ENCODE measurements around the gene TBCK. TPM values are rescaled to one million over a fixed set of nuclear protein-coding genes. Genes with fewer than 3 reads are reported as not detected.

Gene TBCK
- polyA plus RNA-seq, 1 of the 3 experiments (the other 2 are of a cell fraction), result 14.6 TPM

DNA sequence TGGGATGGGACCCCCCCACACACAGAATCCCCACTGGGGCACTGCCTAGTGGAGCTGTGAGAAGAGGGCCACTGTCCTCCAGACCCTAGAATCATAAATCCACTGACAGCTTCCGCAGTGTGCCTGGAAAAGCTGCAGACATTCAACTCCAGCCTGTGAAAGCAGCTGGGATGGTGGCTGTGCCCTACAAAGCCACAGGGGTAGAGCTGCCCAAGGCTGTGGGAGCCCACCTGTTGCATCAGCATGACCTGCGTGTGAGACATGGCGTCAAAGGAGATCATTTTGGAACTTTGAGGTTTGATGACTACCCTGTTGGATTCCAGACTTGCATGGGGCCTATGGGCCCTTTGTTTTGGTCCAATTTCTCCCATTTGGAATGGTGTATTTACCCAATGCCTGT, 22.7 kb upstream of the TBCK start:
- H3K36me3 ChIP-seq (replicated peaks in 1 of 2; ENCODE audit: control insufficient read depth in 1 of 2, insufficient read depth in 2 of 2, low read length in 1 of 2), result peaks cover 39 to 74% of the 10 kb centered on the region in 2 experiments
- H3K27me3 ChIP-seq (ENCODE audit: insufficient read depth), result no peaks in the 10 kb centered on the region
- no peak overlapping the region for H3K27ac ChIP-seq (ENCODE audit: low read depth in 2 of 2, low read length in 1 of 2)
- H3F3A ChIP-seq (replicated peaks; ENCODE audit: insufficient read depth), result peaks cover 18% of the 10 kb centered on the region
- H3K9me2 ChIP-seq, result no peaks in the 10 kb centered on the region
- no peaks in the 10 kb centered on the region for H4K20me1 ChIP-seq (ENCODE audit: insufficient read depth)
- CTCF ChIA-PET, result interaction anchor here (0.7 to 1.0 kb wide), 2 partner anchors 9 to 12 kb away, joined by 3 read pairs; no protein-coding TSS in a partner anchor
- H3K4me2 ChIP-seq, result no peak overlapping the region
- H3K79me2 ChIP-seq (ENCODE audit: insufficient read depth), result peaks cover 36% of the 10 kb centered on the region; the same call in 1 of the 2 replicates
- POLR2A ChIA-PET, result no interaction called here
- H2AFZ ChIP-seq (ENCODE audit: low read depth), result no peak overlapping the region
- H3K9ac ChIP-seq, result no peak overlapping the region
- H3K4me3 ChIP-seq (ENCODE audit: low read depth in 2 of 2, low read length in 1 of 2), result no peak overlapping the region
- no peak for DNase-seq
- H3K4me1 ChIP-seq (ENCODE audit: control insufficient read depth in 1 of 2, insufficient read depth in 2 of 2, low read depth in 1 of 2, low read length in 1 of 2), result no peaks in the 10 kb centered on the region
- TF ChIP-seq ELF1 (IDR thresholded peaks at IDR 0.05) (no peak), NRF1 (IDR thresholded peaks at IDR 0.05; ENCODE audit: low read depth, low read length) (no peak), FOSL2 (IDR thresholded peaks at IDR 0.05; ENCODE audit: borderline replicate concordance, low read depth) (no peak), NFIC (IDR thresholded peaks at IDR 0.05; ENCODE audit: borderline replicate concordance) (no peak)
- TF ChIP-seq, protein P1, sequence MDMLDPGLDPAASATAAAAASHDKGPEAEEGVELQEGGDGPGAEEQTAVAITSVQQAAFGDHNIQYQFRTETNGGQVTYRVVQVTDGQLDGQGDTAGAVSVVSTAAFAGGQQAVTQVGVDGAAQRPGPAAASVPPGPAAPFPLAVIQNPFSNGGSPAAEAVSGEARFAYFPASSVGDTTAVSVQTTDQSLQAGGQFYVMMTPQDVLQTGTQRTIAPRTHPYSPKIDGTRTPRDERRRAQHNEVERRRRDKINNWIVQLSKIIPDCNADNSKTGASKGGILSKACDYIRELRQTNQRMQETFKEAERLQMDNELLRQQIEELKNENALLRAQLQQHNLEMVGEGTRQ (IDR thresholded peaks at IDR 0.05; ENCODE audit: borderline replicate concordance, low read depth, low read length), result no peak
- H3K9me3 ChIP-seq, result 0 out of 2 replicates have a peak, but pooled peaks cover 8% of the 10 kb centered on the region
- WGBS (ENCODE audit: low lambda C conversion rate), result 93% methylated on average over 3 of the region's 3 CpGs

DNA sequence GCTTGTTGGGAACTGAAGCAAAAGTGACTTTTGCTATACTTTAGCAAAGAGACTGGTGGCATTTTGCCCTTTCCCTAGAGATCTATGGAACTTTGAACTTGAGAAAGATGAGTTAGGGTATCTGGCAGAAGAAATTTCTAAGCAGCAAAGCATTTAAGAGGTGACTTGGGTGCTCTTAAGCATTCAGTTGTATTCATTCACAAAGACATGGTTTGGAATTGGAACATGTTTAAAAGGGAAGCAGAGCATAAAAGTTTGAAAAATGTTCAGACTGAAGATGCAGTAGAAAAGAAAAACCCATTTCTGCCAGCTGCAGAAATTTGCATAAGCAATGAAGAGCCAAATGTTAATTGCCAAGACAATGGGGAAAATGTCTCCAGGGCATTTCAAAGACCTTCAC, 21.9 kb upstream of the TBCK start:
- H2AFZ ChIP-seq (ENCODE audit: low read depth), result no peak overlapping the region
- ChIA-PET POLR2A (no interaction called here), CTCF (interaction anchor here (1.0 kb wide), 1 partner anchor 11 kb away, joined by 3 read pairs; no protein-coding TSS in a partner anchor)
- DNase-seq, result no peak
- no peaks in the 10 kb centered on the region; a peak in 1 of 4 replicates for H3K4me1 ChIP-seq (ENCODE audit: control insufficient read depth in 1 of 2, insufficient read depth in 2 of 2, low read depth in 1 of 2, low read length in 1 of 2)
- H3K4me2 ChIP-seq, result no peak overlapping the region
- H3K9me3 ChIP-seq, result 0 out of 2 replicates have a peak, but pooled peaks cover 8% of the 10 kb centered on the region
- no peaks in the 10 kb centered on the region for H3K9me2 ChIP-seq
- peaks cover 46 to 76% of the 10 kb centered on the region in 2 experiments for H3K36me3 ChIP-seq (replicated peaks in 1 of 2; ENCODE audit: control insufficient read depth in 1 of 2, insufficient read depth in 2 of 2, low read length in 1 of 2)
- no peaks in the 10 kb centered on the region for H3K27me3 ChIP-seq (ENCODE audit: insufficient read depth)
- peaks cover 29% of the 10 kb centered on the region; the same call in 1 of the 2 replicates for H3K79me2 ChIP-seq (ENCODE audit: insufficient read depth)
- TF ChIP-seq EZH2phosphoT487 (IDR thresholded peaks at IDR 0.05; ENCODE audit: borderline replicate concordance, low read depth) (no peak), GATA2 (CRISPR knock-in tag; IDR thresholded peaks at IDR 0.05) (no peak), ELF1 (IDR thresholded peaks at IDR 0.05) (no peak), TAF1 (IDR thresholded peaks at IDR 0.05; ENCODE audit: borderline replicate concordance, low read depth, low read length) (no peak), MEF2A (IDR thresholded peaks at IDR 0.05; ENCODE audit: borderline replicate concordance, low read depth) (no peak)
- no peaks in the 10 kb centered on the region for H4K20me1 ChIP-seq (ENCODE audit: insufficient read depth)
- no peak overlapping the region for H3K27ac ChIP-seq (ENCODE audit: low read depth in 2 of 2, low read length in 1 of 2)
- H3F3A ChIP-seq (replicated peaks; ENCODE audit: insufficient read depth), result peaks cover 23% of the 10 kb centered on the region
- no peak overlapping the region for H3K4me3 ChIP-seq (ENCODE audit: low read depth in 2 of 2, low read length in 1 of 2)
- H3K9ac ChIP-seq, result no peak overlapping the region

DNA sequence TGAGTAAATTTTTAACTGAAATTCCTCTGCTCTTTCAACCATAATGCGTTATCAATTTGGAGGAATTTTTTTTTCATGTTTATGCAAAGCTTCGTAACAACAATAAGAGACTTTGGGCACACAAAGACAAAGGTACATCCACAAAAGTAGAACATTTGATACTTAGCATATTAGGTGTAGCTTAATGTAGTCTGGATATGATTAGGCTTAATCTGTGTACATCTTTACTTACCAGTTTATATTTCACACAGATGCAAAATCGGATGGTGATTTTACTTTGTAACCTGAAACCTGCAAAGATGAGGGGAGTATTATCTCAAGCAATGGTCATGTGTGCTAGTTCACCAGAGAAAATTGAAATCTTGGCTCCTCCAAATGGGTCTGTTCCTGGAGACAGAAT, 20.6 kb upstream of the TBCK start:
- CTCF ChIA-PET, result no interaction called here
- Histone ChIP-seq H2AFZ (ENCODE audit: low read depth) (no peak overlapping the region), H3K9me2 (no peaks in the 10 kb centered on the region), H3K4me1 (ENCODE audit: control insufficient read depth in 1 of 2, insufficient read depth in 2 of 2, low read depth in 1 of 2, low read length in 1 of 2) (no peaks in the 10 kb centered on the region; a peak in 1 of 4 replicates), H4K20me1 (ENCODE audit: insufficient read depth) (no peaks in the 10 kb centered on the region), H3K27ac (ENCODE audit: low read depth in 2 of 2, low read length in 1 of 2) (no peak overlapping the region), H3K36me3 (replicated peaks in 1 of 2; ENCODE audit: control insufficient read depth in 1 of 2, insufficient read depth in 2 of 2, low read length in 1 of 2) (peaks cover 58 to 82% of the 10 kb centered on the region in 2 experiments), H3K4me3 (ENCODE audit: low read depth in 2 of 2, low read length in 1 of 2) (no peak overlapping the region), H3K9me3 (0 out of 2 replicates have a peak, but pooled peaks cover 8% of the 10 kb centered on the region), H3K9ac (no peak overlapping the region), H3K27me3 (ENCODE audit: insufficient read depth) (no peaks in the 10 kb centered on the region), H3F3A (replicated peaks; ENCODE audit: insufficient read depth) (peaks cover 23% of the 10 kb centered on the region), H3K79me2 (ENCODE audit: insufficient read depth) (peaks cover 17% of the 10 kb centered on the region), H3K4me2 (no peak overlapping the region)
- POLR2A ChIA-PET, result no interaction called here
- DNase-seq, result no peak
- WGBS (ENCODE audit: low lambda C conversion rate), result 94% methylated on average over 3 of the region's 3 CpGs
- TF ChIP-seq NRF1 (IDR thresholded peaks at IDR 0.05; ENCODE audit: low read depth, low read length) (no peak), FOSL2 (IDR thresholded peaks at IDR 0.05; ENCODE audit: borderline replicate concordance, low read depth) (no peak)
- TF ChIP-seq, protein P2, sequence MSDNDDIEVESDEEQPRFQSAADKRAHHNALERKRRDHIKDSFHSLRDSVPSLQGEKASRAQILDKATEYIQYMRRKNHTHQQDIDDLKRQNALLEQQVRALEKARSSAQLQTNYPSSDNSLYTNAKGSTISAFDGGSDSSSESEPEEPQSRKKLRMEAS (IDR thresholded peaks at IDR 0.05; ENCODE audit: low read depth), result no peak
- TF ChIP-seq, protein P3, sequence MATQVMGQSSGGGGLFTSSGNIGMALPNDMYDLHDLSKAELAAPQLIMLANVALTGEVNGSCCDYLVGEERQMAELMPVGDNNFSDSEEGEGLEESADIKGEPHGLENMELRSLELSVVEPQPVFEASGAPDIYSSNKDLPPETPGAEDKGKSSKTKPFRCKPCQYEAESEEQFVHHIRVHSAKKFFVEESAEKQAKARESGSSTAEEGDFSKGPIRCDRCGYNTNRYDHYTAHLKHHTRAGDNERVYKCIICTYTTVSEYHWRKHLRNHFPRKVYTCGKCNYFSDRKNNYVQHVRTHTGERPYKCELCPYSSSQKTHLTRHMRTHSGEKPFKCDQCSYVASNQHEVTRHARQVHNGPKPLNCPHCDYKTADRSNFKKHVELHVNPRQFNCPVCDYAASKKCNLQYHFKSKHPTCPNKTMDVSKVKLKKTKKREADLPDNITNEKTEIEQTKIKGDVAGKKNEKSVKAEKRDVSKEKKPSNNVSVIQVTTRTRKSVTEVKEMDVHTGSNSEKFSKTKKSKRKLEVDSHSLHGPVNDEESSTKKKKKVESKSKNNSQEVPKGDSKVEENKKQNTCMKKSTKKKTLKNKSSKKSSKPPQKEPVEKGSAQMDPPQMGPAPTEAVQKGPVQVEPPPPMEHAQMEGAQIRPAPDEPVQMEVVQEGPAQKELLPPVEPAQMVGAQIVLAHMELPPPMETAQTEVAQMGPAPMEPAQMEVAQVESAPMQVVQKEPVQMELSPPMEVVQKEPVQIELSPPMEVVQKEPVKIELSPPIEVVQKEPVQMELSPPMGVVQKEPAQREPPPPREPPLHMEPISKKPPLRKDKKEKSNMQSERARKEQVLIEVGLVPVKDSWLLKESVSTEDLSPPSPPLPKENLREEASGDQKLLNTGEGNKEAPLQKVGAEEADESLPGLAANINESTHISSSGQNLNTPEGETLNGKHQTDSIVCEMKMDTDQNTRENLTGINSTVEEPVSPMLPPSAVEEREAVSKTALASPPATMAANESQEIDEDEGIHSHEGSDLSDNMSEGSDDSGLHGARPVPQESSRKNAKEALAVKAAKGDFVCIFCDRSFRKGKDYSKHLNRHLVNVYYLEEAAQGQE (IDR thresholded peaks at IDR 0.05; ENCODE audit: low read depth, low read length), result no peak

Data from SK-N-SH (cell line).